LoVo (cell line): ENCODE data around the gene SFTPD.
A peak's percentile ranks its signal among the peaks of the same experiment; 100 is the strongest.
"Not testable (repeated sequence)": the region's sequence is repeated elsewhere in the genome, so short reads cannot be mapped to it uniquely, and the experiment has no call there.

ENCODE experiments used
- DNase-seq: peaks from one replicate; pipeline ENCODE4 v3.0.0-alpha.2; 2016; ENCODE audit warnings: low spot score

SFTPD gene

DNA sequence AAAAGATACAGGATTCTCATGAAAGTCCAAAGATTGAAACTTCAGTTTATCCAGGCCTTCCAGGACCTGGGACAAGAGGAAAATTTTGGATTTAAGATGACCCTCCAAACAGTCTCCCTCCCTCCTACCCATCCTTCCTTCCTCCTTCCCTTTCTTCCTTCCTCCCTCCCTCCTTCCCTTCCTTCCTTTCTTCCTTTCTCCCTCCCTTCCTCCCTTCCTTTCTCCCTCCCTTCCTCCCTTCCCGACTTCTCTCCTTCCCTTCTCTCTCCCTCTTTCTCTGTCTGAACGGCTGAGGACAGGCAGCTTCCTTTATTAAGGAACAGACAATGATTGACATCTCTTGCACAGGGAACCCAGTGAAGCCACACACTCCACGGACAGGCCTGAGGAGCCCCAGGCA, 23.3 kb downstream of the SFTPD start:
- no peak for DNase-seq

DNA sequence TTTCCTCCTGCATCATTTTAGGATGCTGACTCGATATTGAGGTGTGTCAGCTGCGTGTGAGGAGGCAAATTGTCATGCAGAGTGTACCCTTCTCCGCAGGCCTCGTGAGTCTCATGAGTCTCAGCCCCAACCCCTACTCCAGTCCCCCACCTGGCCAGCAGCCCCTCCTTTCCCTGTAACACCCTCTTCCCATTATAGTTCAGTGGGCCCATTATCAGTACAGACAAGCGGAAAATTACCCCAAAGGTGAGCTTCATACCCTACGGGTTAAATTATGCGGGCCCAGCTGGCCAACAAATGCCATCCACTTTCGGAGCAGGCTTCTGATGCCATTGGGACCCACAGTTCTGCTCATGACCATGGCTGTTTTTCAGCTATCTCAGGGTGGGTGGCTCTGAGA, 25.2 kb downstream of the SFTPD start:
- DNase-seq, result no peak

DNA sequence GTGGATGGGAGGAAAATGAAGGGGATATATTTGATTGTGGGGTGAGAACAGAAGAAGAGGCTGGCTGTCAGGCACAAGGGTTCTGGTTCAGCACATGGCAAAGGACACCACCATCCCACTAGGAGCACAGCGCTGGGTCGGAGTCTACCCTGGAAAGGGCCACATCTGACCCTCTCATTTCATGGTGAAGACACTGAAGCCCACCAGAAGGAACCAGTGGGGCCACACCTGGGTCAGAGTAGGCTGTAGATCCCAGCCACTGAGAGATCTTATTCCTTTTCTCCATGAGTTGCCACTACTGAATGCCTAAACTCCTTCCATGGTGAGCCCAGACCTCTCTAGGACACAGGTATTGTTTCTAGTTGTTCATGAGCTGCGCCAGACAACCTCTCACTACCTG, 25.8 kb downstream of the SFTPD start:
- no peak for DNase-seq

DNA sequence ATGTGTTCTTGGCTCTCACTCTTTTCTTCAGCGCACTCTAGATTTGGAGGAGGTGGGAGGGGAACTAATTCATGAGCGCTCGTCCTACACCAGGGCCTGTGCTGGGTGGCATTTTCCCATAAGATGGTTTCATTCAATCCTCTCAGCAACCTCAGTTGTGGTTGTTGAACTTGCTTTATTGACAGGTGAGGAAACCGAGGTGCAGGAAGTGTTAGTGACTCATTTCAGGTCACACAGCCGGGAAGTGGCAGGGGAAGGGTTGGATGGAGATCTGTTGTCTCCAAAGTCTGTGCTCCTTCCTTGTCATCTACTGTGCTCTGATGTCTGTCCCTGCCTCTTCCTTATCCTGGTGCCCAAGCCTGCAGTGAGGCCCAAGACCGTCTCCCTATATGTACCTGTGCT, 26.9 kb downstream of the SFTPD start:
- DNase-seq, result not testable (repeated sequence)

DNA sequence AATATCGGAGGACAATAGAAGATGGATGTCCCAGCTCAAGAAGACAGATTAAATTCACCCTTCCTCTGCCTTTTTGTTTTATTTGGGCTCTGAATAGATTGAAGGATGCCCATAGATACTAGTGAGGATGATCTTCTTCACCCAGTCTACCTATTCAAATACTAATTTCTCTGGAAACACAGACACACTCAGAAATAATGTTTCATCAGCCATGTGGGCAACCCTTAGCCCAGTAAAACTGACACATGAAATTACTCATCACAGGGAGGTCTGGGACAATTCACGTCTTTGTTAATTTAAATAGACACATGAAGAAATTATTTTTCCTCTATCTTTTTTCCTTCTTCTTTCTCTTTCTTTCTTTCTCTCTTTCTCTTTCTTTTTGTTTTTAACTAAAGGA, 33.1 kb downstream of the SFTPD start:
- DNase-seq, result not testable (repeated sequence)

DNA sequence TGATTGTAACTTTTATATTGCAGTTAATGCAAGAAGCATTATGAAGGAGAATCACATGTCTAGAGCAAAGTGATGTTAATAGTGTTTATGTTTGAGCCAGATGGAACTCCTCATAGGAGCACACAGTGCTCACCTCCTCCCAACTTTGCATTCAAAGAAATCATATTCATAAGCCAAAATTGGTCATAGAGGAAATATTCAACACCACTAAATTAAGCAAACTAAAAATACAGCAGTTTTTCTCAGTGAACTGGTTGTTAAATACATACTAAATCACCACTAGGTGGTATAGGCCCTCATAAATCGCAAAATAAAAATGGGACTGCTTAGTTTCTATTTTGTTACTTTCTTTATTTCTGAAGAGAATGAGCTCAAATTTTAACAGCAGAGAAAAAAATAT, 34.4 kb downstream of the SFTPD start:
- not testable (repeated sequence) for DNase-seq

DNA sequence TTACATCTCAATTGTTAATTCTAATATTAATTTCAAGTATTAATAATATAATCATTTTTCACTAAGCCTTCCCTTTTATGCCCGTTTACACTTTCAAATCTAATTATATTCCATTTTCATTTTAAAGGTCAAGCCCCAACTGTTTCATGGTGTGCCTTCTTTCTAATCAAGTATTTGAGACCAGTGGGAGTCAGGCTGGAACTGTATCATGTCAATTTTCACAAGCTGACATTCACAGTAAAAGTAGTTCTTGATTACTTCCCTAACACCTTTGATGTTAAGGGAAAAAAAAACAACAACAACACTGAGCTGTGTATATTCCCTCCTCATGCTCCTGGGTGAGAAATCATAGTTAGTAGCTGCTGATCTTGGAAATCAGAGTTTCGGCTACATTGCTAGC, 38.1 kb downstream of the SFTPD start:
- DNase-seq, result no peak

DNA sequence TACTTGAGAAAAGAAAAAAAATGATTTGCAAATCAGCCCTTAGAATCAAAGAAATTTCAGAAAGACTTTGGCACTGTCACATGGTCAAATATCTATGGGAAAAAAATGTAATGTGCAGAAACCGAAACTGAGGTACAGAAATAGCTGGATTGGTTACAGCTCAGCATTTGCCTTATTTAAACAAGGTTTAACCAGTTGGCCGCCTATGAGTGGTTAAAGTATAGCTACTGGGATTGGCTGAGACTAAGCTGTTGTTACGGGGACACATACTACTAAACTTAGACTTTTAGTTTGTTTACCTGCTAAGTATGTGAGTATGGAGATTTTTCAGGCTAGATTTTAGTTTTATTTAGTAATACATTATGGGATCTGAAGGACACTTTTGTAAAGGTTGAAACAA, 38.6 kb downstream of the SFTPD start:
- DNase-seq, result no peak

DNA sequence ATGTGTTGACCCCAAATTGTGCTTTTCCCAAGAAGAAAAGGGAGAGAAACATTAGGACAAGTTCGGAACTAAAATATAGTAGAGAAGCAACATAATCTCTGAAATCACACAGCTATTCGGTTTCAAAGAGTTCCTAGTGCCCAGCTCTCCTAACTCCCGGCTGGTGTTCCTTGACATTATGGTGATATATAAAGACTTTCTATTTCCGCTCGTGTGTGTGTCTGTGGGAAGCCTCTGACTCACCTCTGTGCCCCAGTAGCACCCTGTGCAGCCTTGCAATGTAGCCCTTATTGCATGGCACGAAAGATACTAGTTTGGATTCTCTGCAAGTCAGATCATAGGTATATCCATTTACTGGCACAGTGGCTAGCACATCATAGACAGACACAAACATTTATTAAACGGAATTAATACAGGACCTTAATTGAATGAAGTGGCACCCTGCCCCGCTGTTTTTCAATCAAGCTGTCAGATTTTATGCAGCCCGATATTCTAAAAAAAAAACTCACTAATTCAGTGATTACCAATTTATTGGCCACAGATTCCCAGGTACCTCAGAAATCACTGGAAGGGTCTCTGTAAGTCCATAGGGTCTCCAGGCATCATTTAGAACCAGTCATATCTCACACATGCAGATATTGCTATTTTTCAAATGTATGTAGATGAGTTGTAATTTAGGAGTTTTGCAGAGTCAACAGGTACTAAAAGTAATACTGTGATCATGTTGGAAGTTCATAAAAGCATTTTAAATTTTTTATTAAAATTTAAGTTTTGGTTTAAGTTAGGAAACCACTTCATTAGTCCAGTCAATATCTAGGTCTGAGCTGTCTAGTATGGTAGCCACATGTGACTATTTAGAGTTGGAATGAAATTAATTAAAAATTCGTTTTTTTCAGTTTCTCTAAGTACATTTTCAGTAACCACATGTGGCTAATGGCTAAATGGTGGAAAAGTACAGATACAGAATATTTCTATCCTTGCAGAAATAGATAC, 43.3 kb downstream of the SFTPD start:
- no peak for DNase-seq

DNA sequence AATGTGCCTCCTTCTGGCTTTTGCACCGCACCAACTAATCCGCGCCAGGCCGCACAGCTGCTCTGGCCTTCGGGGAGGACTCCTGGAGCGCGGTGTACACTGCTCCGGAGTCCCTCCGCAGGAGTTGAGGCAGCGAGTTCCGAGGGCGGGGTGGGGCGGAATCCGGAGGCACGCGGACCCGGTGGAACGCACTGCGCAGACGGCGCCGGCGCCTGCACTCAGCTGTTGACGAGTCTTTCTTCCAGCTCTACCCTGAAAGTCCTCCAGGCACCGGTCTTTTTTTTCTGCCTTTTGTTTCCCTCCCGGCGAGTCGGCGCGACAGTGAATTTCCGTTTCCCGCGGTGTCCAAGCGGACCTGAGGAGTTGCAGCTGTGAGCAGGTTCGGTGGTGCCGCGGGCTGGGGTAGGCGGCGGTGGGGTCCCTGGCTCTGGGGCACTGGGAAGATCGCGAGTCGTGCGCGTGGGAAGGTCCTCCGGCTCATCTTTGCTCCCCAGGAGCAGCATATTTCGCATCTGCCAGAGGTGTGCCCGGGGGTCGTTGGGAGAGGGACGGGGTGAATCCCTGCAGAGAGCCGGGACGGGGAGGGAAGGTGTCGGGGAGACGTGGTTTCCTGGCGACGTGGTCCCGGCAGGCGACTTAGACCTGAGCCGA, 44.1 kb downstream of the SFTPD start:
- DNase-seq, result peak; percentile 25

DNA sequence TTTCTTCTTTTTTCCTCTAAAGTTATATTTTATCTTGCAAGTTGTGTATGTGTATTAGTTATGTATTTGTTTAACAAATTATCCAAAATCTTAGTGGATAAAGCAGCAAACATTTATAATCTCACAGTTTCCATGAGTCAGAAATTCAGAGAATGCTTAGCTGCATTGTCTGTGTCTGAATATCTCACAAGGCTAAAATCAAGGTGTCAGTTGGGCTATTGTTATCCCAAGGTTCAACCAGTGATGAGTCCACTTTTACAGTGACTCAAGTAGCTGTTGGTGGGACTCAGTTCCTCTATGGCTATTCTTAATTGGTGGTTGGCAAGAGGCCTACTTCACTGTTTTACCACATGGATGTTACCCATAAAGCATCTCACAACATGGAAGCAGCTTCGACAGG, 47.3 kb downstream of the SFTPD start:
- not testable (repeated sequence) for DNase-seq

DNA sequence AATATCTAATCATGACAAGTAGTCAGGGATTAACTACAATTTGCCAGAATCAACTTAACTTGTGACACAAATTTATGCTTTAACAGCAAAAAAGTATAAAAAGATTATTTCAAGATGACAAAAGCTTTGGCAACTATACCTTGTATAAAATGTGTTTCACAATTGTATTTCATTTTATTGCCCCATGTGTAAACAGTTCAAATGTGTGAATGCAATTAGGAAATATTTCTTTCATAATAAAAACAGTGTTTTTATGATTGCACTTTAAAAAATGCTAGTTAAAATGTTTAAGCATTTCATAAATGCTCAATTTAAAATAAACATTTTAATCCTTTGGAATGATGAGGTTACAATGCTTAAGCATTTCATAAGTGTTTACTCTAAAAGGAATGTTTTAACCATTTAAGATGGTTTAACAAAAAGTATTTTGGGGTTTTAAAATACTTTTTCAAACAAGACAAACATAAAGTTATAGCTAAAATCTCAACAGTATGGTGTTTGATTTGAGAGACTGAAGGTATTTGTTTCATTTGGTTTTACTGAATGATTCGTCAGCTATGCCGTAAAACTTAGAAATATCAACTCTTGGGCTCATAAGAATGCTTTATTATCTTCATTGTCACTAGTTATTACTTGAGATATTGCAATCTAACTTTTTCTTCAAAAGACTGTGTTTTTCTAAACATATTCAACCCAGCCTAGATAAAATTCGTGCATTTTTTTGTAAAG, 50.1 kb downstream of the SFTPD start:
- no peak for DNase-seq

DNA sequence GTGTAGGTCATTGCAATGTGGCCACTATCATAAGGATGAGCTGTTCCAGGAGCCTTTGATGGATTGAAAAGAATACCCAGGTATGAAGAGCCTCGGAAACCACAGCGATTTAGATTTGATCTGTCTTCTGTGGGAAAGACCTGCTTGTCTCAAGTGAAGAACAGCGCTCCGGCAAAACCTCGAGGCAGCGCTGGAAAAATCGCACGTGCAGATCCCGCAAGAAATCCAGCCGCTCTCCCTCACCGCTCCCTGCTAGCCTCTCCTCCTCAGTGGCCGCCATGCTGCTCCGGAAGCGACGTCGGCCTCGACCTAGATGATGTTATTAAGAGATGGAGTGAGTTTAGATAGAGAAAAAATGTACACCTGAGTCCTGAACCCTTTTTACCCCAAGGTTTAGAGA, 56.0 kb downstream of the SFTPD start:
- not testable (repeated sequence) for DNase-seq

DNA sequence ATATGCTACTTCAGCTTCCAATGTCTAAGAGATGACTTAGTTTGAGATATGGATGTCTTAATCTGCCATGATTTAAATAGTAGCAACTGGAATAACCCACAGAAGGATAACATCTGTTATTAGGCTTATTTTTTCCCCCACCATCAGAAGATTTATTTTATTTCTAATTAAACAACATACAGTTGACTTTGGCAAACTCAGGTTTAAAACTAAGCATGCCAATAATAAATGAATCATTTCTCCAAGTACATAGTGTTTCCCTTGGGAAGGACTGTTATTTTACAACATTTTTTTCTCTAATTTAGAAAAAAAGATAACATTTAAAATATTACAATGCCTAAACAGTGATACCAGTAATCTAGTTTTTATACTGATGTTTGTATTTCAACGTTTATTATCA, 58.4 kb downstream of the SFTPD start:
- DNase-seq, result no peak

DNA sequence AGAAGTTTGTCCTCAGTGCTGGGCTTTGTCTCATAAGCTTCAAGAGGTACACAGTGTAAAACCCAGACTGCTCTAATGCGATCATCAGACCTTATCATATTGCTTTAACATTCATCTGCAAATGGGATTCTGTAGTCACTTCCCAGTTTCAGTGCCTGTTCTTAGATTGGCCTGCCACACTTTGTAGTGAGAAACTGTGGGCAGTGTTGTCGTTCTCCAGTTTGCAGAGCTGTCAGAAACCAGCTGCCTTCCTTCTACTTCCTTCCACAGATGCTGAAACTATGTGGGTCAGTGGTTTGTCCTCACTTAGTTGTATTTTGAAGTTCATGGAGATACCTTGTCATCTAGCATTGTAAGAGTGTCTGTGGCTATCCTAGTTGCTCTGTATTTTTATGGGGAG, 59.9 kb downstream of the SFTPD start:
- not testable (repeated sequence) for DNase-seq
